GM18508 (cell line): ENCODE data around the gene TBCD.

Experiments
- ATAC-seq: cut with Tn5 transposase; IDR thresholded peaks from one replicate; pipeline ENCODE4 v1.9.1; 2021; ENCODE audit warnings: moderate number of reproducible peaks; ENCODE audit not compliant: insufficient read depth, unreplicated experiment

TBCD gene

GRCh38 chr17:82843904-82844680, 92.2 kb downstream of the TBCD start:
- ATAC-seq, result no peak

- ATAC-seq, result no peak
Observed at GRCh38 chr17:82844796-82845162, 92.9 kb downstream of the TBCD start.

- no peak for ATAC-seq
Observed at GRCh38 chr17:82845163-82845807, 93.4 kb downstream of the TBCD start.

GRCh38 chr17:82846061-82846691, 94.3 kb downstream of the TBCD start:
- no peak for ATAC-seq

GRCh38 chr17:82848022-82848592, 96.2 kb downstream of the TBCD start:
- no peak for ATAC-seq

- no peak for ATAC-seq
Observed at GRCh38 chr17:82849076-82849945, 97.4 kb downstream of the TBCD start.

GRCh38 chr17:82851381-82851780, 99.5 kb downstream of the TBCD start:
- no peak for ATAC-seq

- ATAC-seq, result no peak
Observed at GRCh38 chr17:82854226-82854625, 102.4 kb downstream of the TBCD start.

GRCh38 chr17:82856361-82856760, 104.5 kb downstream of the TBCD start:
- no peak for ATAC-seq

- no peak for ATAC-seq
Observed at GRCh38 chr17:82858376-82859126, 106.7 kb downstream of the TBCD start.

- no peak for ATAC-seq
Observed at GRCh38 chr17:82859431-82860403, 107.9 kb downstream of the TBCD start.

- no peak for ATAC-seq
Observed at GRCh38 chr17:82860606-82861392, 108.9 kb downstream of the TBCD start.

GRCh38 chr17:82861393-82861775, 109.5 kb downstream of the TBCD start:
- no peak for ATAC-seq

- no peak for ATAC-seq
Observed at GRCh38 chr17:82862191-82862590, 110.3 kb downstream of the TBCD start.

GRCh38 chr17:82862737-82863382, 111.0 kb downstream of the TBCD start:
- no peak for ATAC-seq

GRCh38 chr17:82863383-82863940, 111.6 kb downstream of the TBCD start:
- ATAC-seq, result no peak
